K562 (cell line): ENCODE data around the gene TXNRD2. TPM values are rescaled to one million over a fixed set of nuclear protein-coding genes. Genes with fewer than 3 reads are reported as not detected.

ENCODE experiments used
- ASH1L ChIP-seq: fragments of 450-650 bp; IDR thresholded peaks from 2 replicates; pipeline ENCODE4 v1.6.1; 2018; ENCODE audit warnings: borderline replicate concordance, mild to moderate bottlenecking, low read depth; ENCODE audit not compliant: partially characterized antibody
- CBFA2T3 ChIP-seq: fragments of 450-650 bp; IDR thresholded peaks from 2 replicates; pipeline ENCODE4 v1.6.1; 2017
- CBX3 ChIP-seq, 2 experiments: IDR thresholded peaks; 1 replicate in 1 of 2; 2 replicates in 1 of 2; pipeline ENCODE4 v1.6.1; 2012; ENCODE audit warnings: inconsistent platforms in 2 of 2, low read length in 2 of 2, borderline replicate concordance in 1 of 2, control low read depth in 1 of 2
- CCNT2 ChIP-seq: IDR thresholded peaks from 2 replicates; pipeline ENCODE4 v1.6.1; 2011; ENCODE audit warnings: borderline replicate concordance, low read depth, mild to moderate bottlenecking, moderate library complexity, mixed read lengths, low read length; ENCODE audit not compliant: insufficient read length; ENCODE audit errors: extremely low read depth
- NR3C1 ChIP-seq: sonication (generic); formaldehyde crosslinking; IDR thresholded peaks from 2 replicates; pipeline ENCODE4 v1.8.1; 2022; ENCODE audit warnings: missing genetic modification reagents
- POLR2AphosphoS2 ChIP-seq: IDR thresholded peaks from 2 replicates; pipeline ENCODE4 v1.6.1; 2012; ENCODE audit warnings: low read length, improper control_type of control experiment
- POLR2G ChIP-seq: fragments of 200-400 bp; formaldehyde crosslinking; IDR thresholded peaks from 2 replicates; pipeline ENCODE4 v1.6.1; 2017; ENCODE audit warnings: low read depth, mild to moderate bottlenecking, antibody characterized with exemption, low read length, moderate library complexity
- RBFOX2 ChIP-seq: fragments of 200-400 bp; formaldehyde crosslinking; IDR thresholded peaks from 2 replicates; pipeline ENCODE4 v1.6.1; 2017; ENCODE audit warnings: low read depth, mild to moderate bottlenecking, low read length, moderate library complexity
- RNF2 ChIP-seq: sonication (generic); IDR thresholded peaks from 2 replicates; pipeline ENCODE4 v1.6.1; 2016
- SMC3 ChIP-seq: conservative IDR thresholded peaks from 2 replicates; pipeline ENCODE4 v1.6.1; 2011; ENCODE audit warnings: low read depth, low read length, improper control_type of control experiment; ENCODE audit not compliant: insufficient read depth
- TAF15 ChIP-seq: fragments of 200-400 bp; formaldehyde crosslinking; IDR thresholded peaks from 2 replicates; pipeline ENCODE4 v1.6.1; 2017; ENCODE audit warnings: mild to moderate bottlenecking, low read depth, low read length, moderate library complexity
- ZFP1 ChIP-seq: fragments of 450-650 bp; formaldehyde crosslinking; IDR thresholded peaks from 2 replicates; pipeline ENCODE4 v1.4.0; 2020; ENCODE audit warnings: mild to moderate bottlenecking, mixed read lengths
- ZKSCAN1 ChIP-seq: fragments of 150-350 bp; IDR thresholded peaks from 2 replicates; pipeline ENCODE4 v1.6.1; 2016; ENCODE audit warnings: low read depth, low read length
- ZNF146 ChIP-seq: IDR thresholded peaks from one replicate; pipeline ENCODE4 v1.6.1; 2018; ENCODE audit warnings: missing compliant biosample characterization; ENCODE audit not compliant: unreplicated experiment
- ZNF174 ChIP-seq: fragments of 250-450 bp; sonication (Bioruptor Pico); IDR thresholded peaks from 2 replicates; pipeline ENCODE4 v1.4.0; 2020; ENCODE audit warnings: mild to moderate bottlenecking
- ZNF408 ChIP-seq: fragments of 250-450 bp; sonication (Bioruptor Pico); IDR thresholded peaks from 2 replicates; pipeline ENCODE4 v1.4.0; 2020; ENCODE audit warnings: low read depth, mild to moderate bottlenecking, moderate library complexity
- ZNF436 ChIP-seq: fragments of 250-450, 450-650 bp; sonication (Bioruptor Pico); formaldehyde crosslinking; IDR thresholded peaks from 2 replicates; pipeline ENCODE4 v1.7.0; 2020; ENCODE audit warnings: mild to moderate bottlenecking
- polyA plus RNA-seq, 8 experiments: library from polyadenylated mRNA; depleted of rRNA in 4 of 8; stranded (reverse) in 5 of 8; unstranded in 3 of 8; fragments of >200 nt; fragmentation: Nextera tagmentation in 2 of 8; fragmentation: Illumina TruSeq in 1 of 8; extraction: Ambion mirVana in 2 of 8; extraction: Trizol in 1 of 8; gene quantifications; 2 replicates each; pipeline versions ENCODE4 v1.2.1 to v1.2.3, GENCODE V29; 2011 to 2014; ENCODE audit warnings: inconsistent platforms in 1 of 8, missing spikeins in 1 of 8
- total RNA-seq, 7 experiments: library from RNA; depleted of rRNA in 6 of 7; stranded (reverse); fragments of >200 nt in 6 of 7; fragmentation: Illumina TruSeq in 2 of 7; extraction: Trizol in 2 of 7; gene quantifications; 2 replicates each; pipeline versions ENCODE4 v1.2.1 to v1.2.3, GENCODE V29; 2011 to 2021; ENCODE audit warnings: low replicate concordance in 1 of 7
- TF ChIP-seq, protein P1 (sequence below), 2 experiments: fragments of 450-650 bp in 1 of 2; sonication (generic) in 1 of 2; formaldehyde crosslinking in 1 of 2; IDR thresholded peaks in 1 of 2; conservative IDR thresholded peaks in 1 of 2; 2 replicates each; pipeline versions ENCODE4 v1.6.1 to v1.8.1; 2016 to 2023; ENCODE audit warnings: mild to moderate bottlenecking in 2 of 2, moderate library complexity in 2 of 2, inconsistent platforms in 1 of 2, missing genetic modification reagents in 1 of 2
- TF ChIP-seq, protein P2 (sequence below): fragments of 450-650 bp; conservative IDR thresholded peaks from 2 replicates; pipeline ENCODE4 v1.6.1; 2016; ENCODE audit warnings: missing genetic modification characterization, low read depth, mild to moderate bottlenecking, missing compliant biosample characterization, moderate library complexity
- TF ChIP-seq, protein P3 (sequence below): sonication (generic); formaldehyde crosslinking; IDR thresholded peaks from 2 replicates; pipeline ENCODE4 v1.8.1; 2023; ENCODE audit warnings: mild to moderate bottlenecking, missing genetic modification reagents

TXNRD2 gene
- total and polyA plus RNA-seq, 9 of the 15 experiments (the other 6 are each of a cell fraction or from before 2014, with no cell fraction given), result 3.3 to 80.2 (median 49.4) TPM

DNA sequence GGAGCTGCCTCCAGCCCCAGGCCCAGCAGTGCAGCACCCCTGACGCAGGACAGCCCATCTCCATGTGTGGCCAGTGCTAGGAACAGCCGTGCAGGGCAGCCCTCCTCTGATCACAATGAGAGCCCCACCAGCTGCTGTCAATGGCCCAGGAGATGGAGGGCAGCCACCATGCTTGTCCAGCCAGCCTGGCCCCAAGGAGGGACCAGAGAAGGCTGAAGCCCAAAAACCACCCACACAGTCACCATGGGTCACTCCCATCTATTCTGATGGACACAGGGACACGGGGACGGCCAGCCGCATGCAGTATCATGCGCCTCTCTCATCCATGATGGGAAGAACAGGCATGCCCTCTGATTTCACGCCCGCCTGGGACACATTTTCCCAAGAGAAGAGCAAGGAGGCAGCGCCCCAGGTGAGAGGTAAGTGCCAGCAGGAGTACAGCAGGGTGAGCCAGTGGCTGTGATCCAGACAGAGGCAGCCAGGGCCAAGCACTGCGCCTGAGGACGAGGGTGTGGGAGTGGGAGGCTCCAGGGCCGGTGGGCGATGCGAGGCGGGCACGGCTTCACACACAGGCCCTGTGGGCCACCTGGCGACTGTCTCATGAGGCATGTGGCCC, 53.4 kb downstream of the TXNRD2 start (continued):
- TF ChIP-seq, protein P1, sequence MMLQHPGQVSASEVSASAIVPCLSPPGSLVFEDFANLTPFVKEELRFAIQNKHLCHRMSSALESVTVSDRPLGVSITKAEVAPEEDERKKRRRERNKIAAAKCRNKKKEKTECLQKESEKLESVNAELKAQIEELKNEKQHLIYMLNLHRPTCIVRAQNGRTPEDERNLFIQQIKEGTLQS (IDR thresholded peaks at IDR 0.05), result no peak
- TF ChIP-seq, protein P1 (CRISPR knock-in tag; conservative IDR thresholded peaks at IDR 0.05), result no peak
- TF ChIP-seq, protein P2, sequence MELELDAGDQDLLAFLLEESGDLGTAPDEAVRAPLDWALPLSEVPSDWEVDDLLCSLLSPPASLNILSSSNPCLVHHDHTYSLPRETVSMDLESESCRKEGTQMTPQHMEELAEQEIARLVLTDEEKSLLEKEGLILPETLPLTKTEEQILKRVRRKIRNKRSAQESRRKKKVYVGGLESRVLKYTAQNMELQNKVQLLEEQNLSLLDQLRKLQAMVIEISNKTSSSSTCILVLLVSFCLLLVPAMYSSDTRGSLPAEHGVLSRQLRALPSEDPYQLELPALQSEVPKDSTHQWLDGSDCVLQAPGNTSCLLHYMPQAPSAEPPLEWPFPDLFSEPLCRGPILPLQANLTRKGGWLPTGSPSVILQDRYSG, result no peak
- no peak for TF ChIP-seq NR3C1 (CRISPR knock-in tag)
- 0 out of 2 replicates have a peak, but pooled peaks have one; percentile 5 for TF ChIP-seq ZKSCAN1
- peak in 1 of 2 experiments; percentile 45; a peak in 1 of 3 replicates for TF ChIP-seq CBX3 (IDR thresholded peaks at IDR 0.05; ENCODE audit: borderline replicate concordance in 1 of 2, low read length in 2 of 2)
- TF ChIP-seq, protein P3, sequence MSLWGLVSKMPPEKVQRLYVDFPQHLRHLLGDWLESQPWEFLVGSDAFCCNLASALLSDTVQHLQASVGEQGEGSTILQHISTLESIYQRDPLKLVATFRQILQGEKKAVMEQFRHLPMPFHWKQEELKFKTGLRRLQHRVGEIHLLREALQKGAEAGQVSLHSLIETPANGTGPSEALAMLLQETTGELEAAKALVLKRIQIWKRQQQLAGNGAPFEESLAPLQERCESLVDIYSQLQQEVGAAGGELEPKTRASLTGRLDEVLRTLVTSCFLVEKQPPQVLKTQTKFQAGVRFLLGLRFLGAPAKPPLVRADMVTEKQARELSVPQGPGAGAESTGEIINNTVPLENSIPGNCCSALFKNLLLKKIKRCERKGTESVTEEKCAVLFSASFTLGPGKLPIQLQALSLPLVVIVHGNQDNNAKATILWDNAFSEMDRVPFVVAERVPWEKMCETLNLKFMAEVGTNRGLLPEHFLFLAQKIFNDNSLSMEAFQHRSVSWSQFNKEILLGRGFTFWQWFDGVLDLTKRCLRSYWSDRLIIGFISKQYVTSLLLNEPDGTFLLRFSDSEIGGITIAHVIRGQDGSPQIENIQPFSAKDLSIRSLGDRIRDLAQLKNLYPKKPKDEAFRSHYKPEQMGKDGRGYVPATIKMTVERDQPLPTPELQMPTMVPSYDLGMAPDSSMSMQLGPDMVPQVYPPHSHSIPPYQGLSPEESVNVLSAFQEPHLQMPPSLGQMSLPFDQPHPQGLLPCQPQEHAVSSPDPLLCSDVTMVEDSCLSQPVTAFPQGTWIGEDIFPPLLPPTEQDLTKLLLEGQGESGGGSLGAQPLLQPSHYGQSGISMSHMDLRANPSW (CRISPR knock-in tag), result 0 out of 2 replicates have a peak, but pooled peaks have one; percentile 12
- no peak for TF ChIP-seq ZNF408 (CRISPR knock-in tag)
- peak; percentile 34 for TF ChIP-seq CCNT2
- TF ChIP-seq CBFA2T3, result no peak
- peak; percentile 65; the same call in 1 of the 2 replicates for TF ChIP-seq POLR2AphosphoS2
- no peak for TF ChIP-seq RNF2
- TF ChIP-seq ZFP1 (CRISPR knock-in tag), result no peak
- TF ChIP-seq ZNF436 (CRISPR knock-in tag), result no peak
- TF ChIP-seq TAF15, result 0 out of 2 replicates have a peak, but pooled peaks have one; percentile 11
- TF ChIP-seq POLR2G, result peak; percentile 65
- no peak for TF ChIP-seq ZNF146 (CRISPR knock-in tag)
- TF ChIP-seq ZNF174 (CRISPR knock-in tag), result no peak
- TF ChIP-seq ASH1L, result no peak
- TF ChIP-seq RBFOX2, result 0 out of 2 replicates have a peak, but pooled peaks have one; percentile 4
- TF ChIP-seq SMC3, result no peak
